Epithelial cell of proximal tubule (primary cell): ENCODE data around the gene PTCH1. TPM values are rescaled to one million over a fixed set of nuclear protein-coding genes. Genes with fewer than 3 reads are reported as not detected.

Source experiments
- DNase-seq: peaks from one replicate; pipeline ENCODE4 v3.0.0-alpha.2; 2011; ENCODE audit warnings: low read depth
- H3K4me3 ChIP-seq: 2 replicates; pipeline ENCODE4 v1.5.1; 2011; ENCODE audit warnings: low read depth, mild to moderate bottlenecking, low read length
- total RNA-seq: library from RNA; depleted of rRNA; stranded (reverse); fragments of >200 nt; gene quantifications from 2 replicates; pipeline ENCODE4 v1.2.3, GENCODE V29; 2015
- TF ChIP-seq, protein P1 (sequence below): conservative IDR thresholded peaks from 2 replicates; pipeline ENCODE4 v1.5.1; 2012; ENCODE audit warnings: low read depth, mild to moderate bottlenecking, low read length

The PTCH1 gene
- 1.7 and 3.5 TPM in 2 replicates for total RNA-seq

DNA sequence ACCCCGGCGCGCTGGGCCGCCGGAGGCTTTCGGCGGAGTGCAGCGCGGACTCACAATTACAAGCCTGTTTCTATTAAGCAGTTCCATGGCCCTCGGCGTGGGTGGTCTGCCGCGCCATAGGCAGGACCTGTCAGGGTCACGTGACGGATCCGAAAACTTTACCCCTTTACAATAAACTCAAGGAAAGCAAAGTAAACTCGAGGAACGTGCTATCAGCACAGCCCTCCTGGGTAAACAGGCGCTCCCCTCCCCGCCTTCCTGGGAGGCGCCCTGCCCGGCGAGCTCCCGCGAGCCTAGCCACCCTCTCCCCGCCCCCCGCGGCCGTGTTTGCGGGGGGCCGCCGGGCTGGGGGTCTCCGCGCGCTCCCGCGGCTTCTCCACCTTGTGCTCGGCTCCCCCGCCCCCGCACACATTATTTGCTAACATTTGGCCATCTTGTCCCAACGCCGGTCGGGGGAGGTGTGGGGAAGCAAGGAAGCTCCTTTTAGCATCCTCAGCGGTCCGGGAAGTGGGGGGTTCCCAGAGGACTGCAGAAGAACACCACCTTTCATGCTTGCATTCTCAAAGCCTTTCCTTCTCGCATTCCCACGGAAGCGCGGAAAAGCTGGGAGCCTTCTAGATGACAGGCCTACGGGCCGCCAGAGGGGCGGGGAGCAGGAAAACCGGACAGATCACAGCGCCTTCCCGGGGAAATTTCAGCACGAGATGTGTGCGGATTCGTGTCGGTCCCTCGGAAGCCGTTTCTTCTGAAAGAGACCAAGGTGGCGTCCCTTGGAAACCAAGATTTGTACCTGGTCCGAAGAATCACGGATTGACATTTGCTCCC, at the start of gene PTCH1:
PTCH1 (minus strand) TSS at position 238 of the 825 bp plus-strand sequence.
- TF ChIP-seq, protein P1, sequence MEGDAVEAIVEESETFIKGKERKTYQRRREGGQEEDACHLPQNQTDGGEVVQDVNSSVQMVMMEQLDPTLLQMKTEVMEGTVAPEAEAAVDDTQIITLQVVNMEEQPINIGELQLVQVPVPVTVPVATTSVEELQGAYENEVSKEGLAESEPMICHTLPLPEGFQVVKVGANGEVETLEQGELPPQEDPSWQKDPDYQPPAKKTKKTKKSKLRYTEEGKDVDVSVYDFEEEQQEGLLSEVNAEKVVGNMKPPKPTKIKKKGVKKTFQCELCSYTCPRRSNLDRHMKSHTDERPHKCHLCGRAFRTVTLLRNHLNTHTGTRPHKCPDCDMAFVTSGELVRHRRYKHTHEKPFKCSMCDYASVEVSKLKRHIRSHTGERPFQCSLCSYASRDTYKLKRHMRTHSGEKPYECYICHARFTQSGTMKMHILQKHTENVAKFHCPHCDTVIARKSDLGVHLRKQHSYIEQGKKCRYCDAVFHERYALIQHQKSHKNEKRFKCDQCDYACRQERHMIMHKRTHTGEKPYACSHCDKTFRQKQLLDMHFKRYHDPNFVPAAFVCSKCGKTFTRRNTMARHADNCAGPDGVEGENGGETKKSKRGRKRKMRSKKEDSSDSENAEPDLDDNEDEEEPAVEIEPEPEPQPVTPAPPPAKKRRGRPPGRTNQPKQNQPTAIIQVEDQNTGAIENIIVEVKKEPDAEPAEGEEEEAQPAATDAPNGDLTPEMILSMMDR: no peak
- peak within 1 kb of the TSS; percentile 64 for H3K4me3 ChIP-seq
- no peak for DNase-seq

DNA sequence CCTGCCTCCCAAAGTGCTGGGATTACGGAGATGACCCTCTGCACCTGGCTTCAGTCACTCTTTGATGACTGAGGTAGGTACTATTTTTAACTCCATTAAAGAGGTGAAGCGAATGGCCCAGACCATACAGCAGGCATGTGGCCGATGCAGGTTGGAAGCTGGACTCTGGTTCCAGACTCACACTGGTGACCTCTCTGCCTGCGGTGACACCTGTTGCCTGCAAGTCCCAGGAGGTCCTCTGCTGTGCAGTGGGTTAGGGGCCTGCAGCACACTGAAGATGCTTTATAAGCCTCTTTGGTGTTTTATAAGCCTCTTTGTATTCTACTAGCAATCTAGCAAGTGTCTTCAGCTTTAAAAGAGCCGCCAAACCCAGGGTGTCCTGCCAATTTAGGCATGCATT, 49.2 kb upstream of the PTCH1 start:
- DNase-seq: no peak
- TF ChIP-seq, protein P1: no peak
- H3K4me3 ChIP-seq: no peak overlapping the region

DNA sequence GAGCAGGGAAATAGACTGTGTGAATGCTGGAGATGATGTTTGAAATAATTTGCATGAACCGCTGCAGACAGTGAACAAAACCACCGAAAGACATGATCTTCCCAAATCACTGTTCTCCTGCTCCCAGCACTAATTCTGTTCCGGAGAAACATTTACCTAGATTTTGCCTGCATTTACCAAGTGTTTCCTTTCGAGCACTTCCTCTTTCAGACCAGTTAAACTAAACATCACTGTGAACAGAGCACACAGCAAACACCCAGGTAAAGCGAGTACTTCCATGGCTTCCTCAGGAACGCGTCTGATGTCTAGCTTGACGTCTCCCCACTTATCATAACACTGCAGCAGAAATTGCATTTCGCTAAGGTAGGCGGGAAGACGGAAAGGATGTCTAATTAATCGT, 45.1 kb upstream of the PTCH1 start:
- TF ChIP-seq, protein P1: no peak
- no peak for DNase-seq
- no peak overlapping the region for H3K4me3 ChIP-seq

DNA sequence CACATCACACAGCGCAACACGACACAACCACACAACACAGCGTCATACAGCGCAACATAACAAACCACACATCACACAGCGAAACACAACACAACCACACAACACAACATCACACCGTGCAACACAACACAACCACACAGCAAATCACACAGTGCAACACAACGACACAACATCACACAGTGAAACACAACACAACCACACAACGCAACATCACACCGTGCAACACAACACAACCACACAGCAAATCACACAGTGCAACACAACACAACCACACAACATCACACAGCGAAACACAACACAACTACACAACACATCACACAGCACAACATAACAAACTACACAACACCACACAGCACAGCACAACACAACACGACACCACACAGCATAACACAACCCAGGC, 40.4 kb upstream of the PTCH1 start:
- TF ChIP-seq, protein P1: no peak
- DNase-seq: no peak
- H3K4me3 ChIP-seq: no peak overlapping the region

DNA sequence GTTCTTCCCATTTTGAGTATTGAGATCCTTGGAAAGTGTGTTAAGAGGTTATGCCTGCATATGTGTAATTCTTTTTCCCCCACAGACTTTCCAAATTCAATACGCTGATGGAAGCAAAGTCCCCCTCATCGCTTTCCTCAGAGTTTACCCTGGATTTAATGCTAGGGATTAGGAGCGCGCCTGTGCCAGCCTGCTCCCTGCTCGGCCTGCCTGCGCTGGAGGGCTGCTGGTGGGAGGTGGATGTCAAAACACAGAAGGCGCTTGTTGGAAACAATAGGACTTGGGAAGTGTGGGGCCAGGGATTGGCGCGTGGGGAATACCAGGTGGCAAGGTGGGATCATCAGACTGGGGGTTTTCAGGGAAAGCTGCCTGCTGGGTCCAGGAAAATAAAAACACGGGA, 39.8 kb upstream of the PTCH1 start:
- DNase-seq: no peak
- TF ChIP-seq, protein P1: no peak
- no peak overlapping the region for H3K4me3 ChIP-seq

DNA sequence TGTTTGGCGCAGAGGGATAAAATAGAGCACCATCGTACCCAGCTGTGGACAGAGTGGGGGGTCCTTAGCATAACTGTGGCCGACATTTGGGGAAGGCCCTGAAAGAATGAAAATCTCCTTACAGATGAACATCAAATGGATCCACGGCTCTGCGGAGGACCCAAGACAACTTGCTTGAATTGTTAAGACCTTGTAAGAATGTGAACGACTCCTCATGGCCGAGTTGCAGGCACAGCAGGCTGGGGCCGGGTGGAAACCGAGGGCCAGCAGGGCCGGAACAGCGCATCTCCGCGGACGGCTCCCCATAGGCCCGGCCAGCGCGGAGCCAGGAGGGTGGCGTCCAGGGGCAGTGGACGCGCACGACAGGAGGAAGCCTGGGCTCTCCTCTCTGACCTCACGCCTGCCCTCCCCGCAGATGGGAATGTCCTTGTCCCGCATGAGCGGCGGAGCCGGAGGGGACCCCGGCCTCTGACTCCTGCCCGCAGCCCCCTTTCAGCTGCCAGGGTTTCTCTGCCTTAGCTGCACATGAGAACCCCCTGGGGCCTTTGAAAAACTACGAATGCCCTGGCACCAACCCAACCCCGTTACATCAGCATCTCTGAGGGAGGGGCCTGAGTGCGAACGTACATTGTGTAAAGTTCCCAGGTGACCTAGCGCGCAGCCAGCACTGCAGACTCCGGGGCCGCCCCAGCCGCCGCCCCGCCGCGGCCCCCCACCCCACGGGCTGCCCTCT, 36.2 kb upstream of the PTCH1 start:
- TF ChIP-seq, protein P1: no peak
- no peak for DNase-seq
- peak overlapping the region; percentile 53 for H3K4me3 ChIP-seq
